Smooth muscle cell (in vitro differentiated cells): Measurements from ENCODE around the gene TOB1. TPM values are rescaled to one million over a fixed set of nuclear protein-coding genes. Genes with fewer than 3 reads are reported as not detected.

Experiments used
- DNase-seq: peaks from one replicate; lab custom pipeline; 2025; ENCODE audit not compliant: unreplicated experiment; lab: John Stamatoyannopoulos, UW
- H2AFZ ChIP-seq: fragments of 200-600 bp; sonication (generic); 2 replicates; pipeline ENCODE4 v1.6.0; 2016; ENCODE audit warnings: antibody characterized with exemption, low read depth, mild to moderate bottlenecking
- H3F3A ChIP-seq: fragments of 200-600 bp; sonication (generic); 2 replicates; pipeline ENCODE4 v1.6.0; 2017; ENCODE audit warnings: antibody characterized with exemption, low read depth
- H3K27ac ChIP-seq: fragments of 200-600 bp; sonication (generic); 2 replicates; pipeline ENCODE4 v1.5.1; 2016; ENCODE audit warnings: low read depth, mild to moderate bottlenecking
- H3K27me3 ChIP-seq: fragments of 200-600 bp; sonication (generic); 2 replicates; pipeline ENCODE4 v1.6.1; 2016; ENCODE audit warnings: low read depth, mild to moderate bottlenecking
- H3K36me3 ChIP-seq: fragments of 200-600 bp; sonication (generic); 2 replicates; pipeline ENCODE4 v1.5.1; 2016; ENCODE audit warnings: low read depth
- H3K4me1 ChIP-seq: fragments of 200-600 bp; sonication (generic); 2 replicates; pipeline ENCODE4 v1.5.1; 2016; ENCODE audit warnings: low read depth
- H3K4me2 ChIP-seq: fragments of 200-600 bp; sonication (generic); 2 replicates; pipeline ENCODE4 v1.6.0; 2016; ENCODE audit warnings: mild to moderate bottlenecking
- H3K4me3 ChIP-seq: fragments of 200-600 bp; sonication (generic); 2 replicates; pipeline ENCODE4 v1.5.1; 2016; ENCODE audit warnings: mild to moderate bottlenecking
- H3K79me2 ChIP-seq: fragments of 200-600 bp; sonication (generic); 2 replicates; pipeline ENCODE4 v1.6.0; 2016; ENCODE audit warnings: low read depth, mild to moderate bottlenecking
- H3K9ac ChIP-seq: fragments of 200-600 bp; sonication (generic); 2 replicates; pipeline ENCODE4 v1.6.0; 2016; ENCODE audit warnings: low read depth
- H3K9me3 ChIP-seq: fragments of 200-600 bp; sonication (generic); replicated peaks from 2 replicates; pipeline ENCODE4 v1.5.1; 2016; ENCODE audit warnings: low read depth
- H4K20me1 ChIP-seq: fragments of 200-600 bp; sonication (generic); 2 replicates; pipeline ENCODE4 v1.6.0; 2016; ENCODE audit warnings: low read depth
- CTCF ChIP-seq: fragments of 200-600 bp; sonication (generic); IDR thresholded peaks from 2 replicates; pipeline ENCODE4 v1.5.1; 2017; ENCODE audit warnings: borderline replicate concordance, mild to moderate bottlenecking, antibody characterized with exemption; ENCODE audit not compliant: insufficient read depth, poor library complexity, severe bottlenecking
- WGBS: methylation state at CpG from one replicate; pipeline ENCODE4 v1.1.7; 2016; ENCODE audit warnings: low lambda C conversion rate; 5-methylcytosine and 5-hydroxymethylcytosine counted together
- polyA plus RNA-seq: library from polyadenylated mRNA; unstranded; fragments of >200 nt; fragmentation: Nextera tagmentation; extraction: Ambion mirVana; gene quantifications from 2 replicates; pipeline ENCODE4 v1.2.1, GENCODE V29; 2016
- total RNA-seq: library from RNA; depleted of rRNA; stranded (reverse); fragments of >200 nt; gene quantifications from 2 replicates; pipeline ENCODE4 v1.2.3, GENCODE V29; 2014

Gene TOB1
- total and polyA plus RNA-seq, 2 experiments from 2014 or later = 29.3 to 39.8 TPM

- Histone ChIP-seq H4K20me1 (no peaks in the 10 kb centered on the region), H3K79me2 (no peaks in the 10 kb centered on the region), H3K27ac (no peak overlapping the region), H2AFZ (no peak overlapping the region), H3F3A (peaks cover 12% of the 10 kb centered on the region), H3K4me2 (no peak overlapping the region), H3K36me3 (no peaks in the 10 kb centered on the region), H3K9ac (no peak overlapping the region), H3K9me3 (no peaks in the 10 kb centered on the region), H3K4me1 (peaks cover 8% of the 10 kb centered on the region), H3K4me3 (no peak overlapping the region), H3K27me3 (no peaks in the 10 kb centered on the region)
- no peak for TF ChIP-seq CTCF
- 84% methylated on average over 2 of the region's 2 CpGs for WGBS
- no peak for DNase-seq
These were observed 5.7 kb upstream of the TOB1 start for GRCh38 chr17:50871898-50872297.

DNA sequence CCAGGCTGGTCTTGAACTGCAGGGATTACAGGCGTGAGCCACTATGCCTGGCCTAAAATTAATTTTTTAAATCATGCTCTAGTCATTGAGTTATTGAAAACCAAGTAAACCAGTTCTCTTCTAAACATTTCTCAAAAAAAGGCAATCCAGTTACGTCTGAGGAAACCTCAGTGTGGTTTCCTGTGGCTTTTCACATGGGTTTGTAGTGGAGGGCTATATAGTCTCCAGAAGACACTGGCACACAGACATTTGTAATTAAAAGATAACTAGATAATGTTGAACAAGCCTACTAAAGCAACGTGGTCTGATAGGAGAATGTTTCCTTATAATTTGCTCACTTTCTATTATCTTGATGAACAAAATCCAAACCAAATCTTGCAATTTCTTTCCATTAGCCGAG lies 5.2 kb upstream of the TOB1 start:
- Histone ChIP-seq H3K27ac (no peak overlapping the region), H3K4me3 (no peak overlapping the region), H3K79me2 (no peaks in the 10 kb centered on the region), H3K4me2 (no peak overlapping the region), H3K9me3 (no peaks in the 10 kb centered on the region), H3K9ac (no peak overlapping the region), H3K27me3 (no peaks in the 10 kb centered on the region), H3K4me1 (peaks cover 8% of the 10 kb centered on the region), H3F3A (peaks cover 14% of the 10 kb centered on the region), H3K36me3 (no peaks in the 10 kb centered on the region), H2AFZ (no peak overlapping the region), H4K20me1 (no peaks in the 10 kb centered on the region)
- DNase-seq = no peak
- WGBS = 51% methylated on average over 4 of the region's 4 CpGs
- no peak for TF ChIP-seq CTCF

DNA sequence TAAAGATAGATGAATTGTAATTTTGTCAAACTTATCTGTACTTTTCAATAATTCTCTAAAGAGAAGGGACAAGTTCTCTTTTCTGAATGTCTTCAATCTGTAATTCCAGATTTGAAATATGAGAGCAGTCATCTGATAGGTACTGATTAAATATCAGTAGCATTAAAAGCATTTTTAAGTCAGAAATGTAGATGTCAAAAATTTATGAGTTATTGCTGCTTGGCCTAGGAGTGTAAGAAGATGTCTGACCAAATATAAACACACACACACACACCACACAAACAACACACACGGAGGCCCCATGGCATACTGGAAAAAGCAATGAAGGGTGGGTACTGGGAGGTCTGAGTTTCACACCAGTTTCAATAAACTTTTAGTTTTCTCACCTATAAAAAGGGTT lies 2.4 kb upstream of the TOB1 start:
- H3F3A ChIP-seq = peaks cover 14% of the 10 kb centered on the region
- H4K20me1 ChIP-seq = peaks cover 21% of the 10 kb centered on the region
- peak overlapping the region; percentile 98 for H3K4me2 ChIP-seq
- no peak for TF ChIP-seq CTCF
- H3K27ac ChIP-seq = peak overlapping the region; percentile 97
- peaks cover 17% of the 10 kb centered on the region for H3K4me1 ChIP-seq
- no peaks in the 10 kb centered on the region for H3K9me3 ChIP-seq
- no peaks in the 10 kb centered on the region for H3K27me3 ChIP-seq
- H2AFZ ChIP-seq = no peak overlapping the region
- H3K9ac ChIP-seq = no peak overlapping the region
- no peaks in the 10 kb centered on the region for H3K36me3 ChIP-seq
- no peak for DNase-seq
- peaks cover 24% of the 10 kb centered on the region for H3K79me2 ChIP-seq
- 65% methylated on average over 1 of the region's 1 CpG for WGBS
- peak overlapping the region; percentile 98 for H3K4me3 ChIP-seq

DNA sequence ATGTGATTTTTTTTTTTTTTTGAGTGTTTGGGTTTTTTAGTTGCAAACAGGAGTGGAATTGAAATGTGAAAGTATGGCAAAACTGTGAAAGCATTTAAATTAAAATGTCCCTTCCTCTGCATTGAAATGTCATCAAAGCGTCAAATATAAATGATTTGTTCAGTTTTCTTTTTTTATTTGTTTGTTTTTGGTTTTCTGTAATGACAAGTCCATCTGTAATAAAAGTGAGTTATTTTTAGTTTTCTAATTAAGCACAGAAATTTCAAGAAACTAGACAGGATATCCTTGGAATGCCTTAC lies 1.9 kb upstream of the TOB1 start:
- no peaks in the 10 kb centered on the region for H3K36me3 ChIP-seq
- H3K4me2 ChIP-seq = peak overlapping the region; percentile 98
- H3K4me3 ChIP-seq = peak overlapping the region; percentile 98
- peaks cover 26% of the 10 kb centered on the region for H4K20me1 ChIP-seq
- peaks cover 29% of the 10 kb centered on the region for H3K79me2 ChIP-seq
- peak overlapping the region; percentile 70 for H3K9ac ChIP-seq
- no peaks in the 10 kb centered on the region for H3K27me3 ChIP-seq
- H3K9me3 ChIP-seq = no peaks in the 10 kb centered on the region
- no peak for DNase-seq
- no peak for TF ChIP-seq CTCF
- 14% methylated on average over 1 of the region's 1 CpG for WGBS
- peaks cover 14% of the 10 kb centered on the region for H3F3A ChIP-seq
- H3K27ac ChIP-seq = peak overlapping the region; percentile 97
- H2AFZ ChIP-seq = peak overlapping the region; percentile 64
- H3K4me1 ChIP-seq = peaks cover 18% of the 10 kb centered on the region
